Activated T-helper 2 cell treated with anti-CD3 and anti-CD28 coated beads, Interferon-gamma antibody, Interleukin-2, Interleukin-4, amounts not matched to agents 10 μg/mL and 5 μg/mL and 100 μg/mL, durations not matched to agents 14 hours and 24 hours and 36 hours (primary cell): Measurements from ENCODE around the gene ANK3. TPM values are rescaled to one million over a fixed set of nuclear protein-coding genes. Genes with fewer than 3 reads are reported as not detected.

Experiments used
- DNase-seq: peaks from one replicate; pipeline ENCODE4 v3.0.0; 2021; ENCODE audit warnings: low spot score
- H3K27ac Mint-ChIP-seq: one replicate; pipeline ENCODE4 v1.8.0; 2021; ENCODE audit warnings: mixed read lengths
- H3K27me3 Mint-ChIP-seq: one replicate; pipeline ENCODE4 v1.8.0; 2021; ENCODE audit warnings: low read depth, mixed read lengths
- H3K36me3 Mint-ChIP-seq: one replicate; pipeline ENCODE4 v1.8.0; 2021; ENCODE audit warnings: low read depth, mixed read lengths
- H3K4me1 Mint-ChIP-seq: one replicate; pipeline ENCODE4 v1.8.0; 2021; ENCODE audit warnings: low read depth, mixed read lengths
- H3K4me3 Mint-ChIP-seq: one replicate; pipeline ENCODE4 v1.8.0; 2021; ENCODE audit warnings: low read depth, mild to moderate bottlenecking, moderate library complexity, mixed read lengths
- H3K9me3 Mint-ChIP-seq: one replicate; pipeline ENCODE4 v1.8.0; 2021; ENCODE audit warnings: mixed read lengths
- intact Hi-C: fragments of 100-400 bp; cut with micrococcal nuclease; formaldehyde crosslinking; loops from one replicate; pipeline ENCODE4 v1.15.1; 2023
- total RNA-seq: library from RNA; stranded (reverse); gene quantifications from 2 replicates; pipeline ENCODE4 v1.2.3, GENCODE V29; 2022

The ANK3 gene
- total RNA-seq, 1 donor from 2014 or later, result 14.4 TPM

DNA sequence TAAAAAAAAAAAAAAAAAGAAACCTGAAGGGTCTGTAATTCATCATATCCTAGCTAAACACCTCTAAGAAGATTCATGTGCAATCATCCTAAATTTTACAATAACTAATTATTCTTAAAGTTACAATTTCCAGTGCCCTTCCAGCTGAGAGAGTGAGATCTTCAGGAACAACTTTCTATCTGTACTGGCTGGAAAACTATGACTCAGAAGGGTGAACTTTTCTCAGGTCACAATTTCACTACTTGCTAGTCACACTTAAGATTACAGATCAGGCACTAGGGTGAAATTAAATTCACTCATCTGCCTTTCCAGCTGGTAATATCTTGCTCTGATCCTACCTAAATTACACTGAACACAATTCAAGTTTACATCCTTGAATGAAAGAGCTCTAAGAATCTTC, 158.8 kb downstream of the ANK3 start:
- DNase-seq, result no peak
- Mint-ChIP-seq H3K9me3 (no peaks in the 10 kb centered on the region), H3K27ac (no peak overlapping the region), H3K27me3 (no peaks in the 10 kb centered on the region), H3K4me3 (no peak overlapping the region), H3K36me3 (no peaks in the 10 kb centered on the region), H3K4me1 (no peaks in the 10 kb centered on the region)
- intact Hi-C loops, result no loop called here

- Mint-ChIP-seq H3K4me3 (no peak overlapping the region), H3K27me3 (no peaks in the 10 kb centered on the region), H3K4me1 (no peaks in the 10 kb centered on the region), H3K9me3 (no peaks in the 10 kb centered on the region), H3K27ac (no peak overlapping the region), H3K36me3 (no peaks in the 10 kb centered on the region)
- no peak for DNase-seq
- intact Hi-C loops, result no loop called here
These were observed 165.5 kb downstream of the ANK3 start for GRCh38 chr10:60224066-60224705.

GRCh38 chr10:60222047-60222446, 167.6 kb downstream of the ANK3 start:
- Mint-ChIP-seq H3K27me3 (no peaks in the 10 kb centered on the region), H3K4me1 (no peaks in the 10 kb centered on the region), H3K36me3 (no peaks in the 10 kb centered on the region), H3K27ac (no peak overlapping the region), H3K4me3 (no peak overlapping the region), H3K9me3 (no peaks in the 10 kb centered on the region)
- intact Hi-C loops, result no loop called here
- no peak for DNase-seq

- H3K27ac Mint-ChIP-seq, result no peak overlapping the region
- peaks cover 24% of the 10 kb centered on the region for H3K4me1 Mint-ChIP-seq
- intact Hi-C loops, result no loop called here
- no peaks in the 10 kb centered on the region for H3K27me3 Mint-ChIP-seq
- DNase-seq, result no peak
- H3K36me3 Mint-ChIP-seq, result peaks cover 16% of the 10 kb centered on the region
- H3K9me3 Mint-ChIP-seq, result peaks cover 10% of the 10 kb centered on the region
- H3K4me3 Mint-ChIP-seq, result no peak overlapping the region
These were observed 177.5 kb downstream of the ANK3 start for GRCh38 chr10:60212195-60212594.

GRCh38 chr10:60209874-60210570, 179.7 kb downstream of the ANK3 start:
- Mint-ChIP-seq H3K4me1 (peaks cover 21% of the 10 kb centered on the region), H3K27ac (peak overlapping the region; percentile 8), H3K4me3 (peak overlapping the region; percentile 15), H3K36me3 (peaks cover 16% of the 10 kb centered on the region), H3K9me3 (peaks cover 10% of the 10 kb centered on the region), H3K27me3 (no peaks in the 10 kb centered on the region)
- intact Hi-C loops, result loop anchor here (2.0 kb wide), 1 partner anchor 583 kb away; no protein-coding TSS in a partner anchor
- DNase-seq, result no peak

DNA sequence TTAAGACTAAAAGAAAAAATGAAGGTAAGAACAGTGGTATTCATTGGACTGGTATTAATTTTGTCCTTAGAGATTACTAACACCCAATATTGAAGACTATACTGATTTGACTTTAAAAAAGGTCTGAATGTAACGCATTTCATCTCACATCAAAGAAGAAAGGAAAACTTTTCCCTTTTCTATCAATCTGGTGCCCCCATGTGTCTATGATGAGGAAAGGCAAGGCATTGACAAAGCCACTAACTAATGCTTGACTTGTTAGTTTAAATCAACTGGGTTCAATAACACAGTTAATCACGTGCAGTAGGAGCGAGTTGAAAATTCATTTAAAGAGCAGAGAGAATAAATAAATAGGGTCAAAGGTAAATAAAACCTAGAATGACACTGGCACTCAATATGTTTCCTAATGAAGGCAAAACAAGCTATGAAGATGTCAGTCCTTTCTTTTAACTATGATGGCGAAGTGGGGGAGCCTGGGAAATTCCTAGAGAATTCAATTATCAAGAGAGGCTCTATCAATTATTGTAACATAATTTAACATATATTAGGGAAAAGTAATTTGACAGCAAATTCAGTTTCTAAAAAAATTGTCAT, 180.9 kb downstream of the ANK3 start:
- H3K4me3 Mint-ChIP-seq, result no peak overlapping the region
- peaks cover 10% of the 10 kb centered on the region for H3K9me3 Mint-ChIP-seq
- H3K4me1 Mint-ChIP-seq, result peaks cover 19% of the 10 kb centered on the region
- H3K36me3 Mint-ChIP-seq, result peaks cover 16% of the 10 kb centered on the region
- intact Hi-C loops, result loop anchor here (1.0 to 2.0 kb wide), 2 partner anchors 94 to 582 kb away; no protein-coding TSS in a partner anchor
- no peak for DNase-seq
- H3K27me3 Mint-ChIP-seq, result no peaks in the 10 kb centered on the region
- no peak overlapping the region for H3K27ac Mint-ChIP-seq

DNA sequence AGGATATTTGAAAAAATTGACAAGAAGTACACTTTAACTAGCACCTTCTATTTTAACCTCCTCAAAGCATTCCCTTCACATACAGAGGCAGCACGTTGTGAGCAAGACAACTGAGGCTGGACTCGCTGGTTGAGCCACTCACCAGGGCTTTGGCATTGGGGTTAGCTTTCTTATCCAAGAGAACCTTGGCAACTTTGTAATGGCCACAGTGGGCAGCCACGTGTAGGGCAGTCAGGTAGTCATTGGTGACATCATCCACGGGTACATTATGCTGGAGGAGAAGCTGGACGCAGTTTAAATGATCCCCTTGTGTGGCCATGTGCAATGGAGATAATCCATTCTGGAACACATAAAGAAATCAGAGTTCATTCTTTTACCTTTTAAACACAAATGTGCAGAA, 181.8 kb downstream of the ANK3 start:
- DNase-seq, result no peak
- intact Hi-C loops, result loop anchor here (1.0 to 2.0 kb wide), 2 partner anchors 94 to 581 kb away; no protein-coding TSS in a partner anchor
- Mint-ChIP-seq H3K27me3 (no peaks in the 10 kb centered on the region), H3K9me3 (peaks cover 10% of the 10 kb centered on the region), H3K36me3 (peaks cover 16% of the 10 kb centered on the region), H3K4me3 (no peak overlapping the region), H3K4me1 (peaks cover 19% of the 10 kb centered on the region), H3K27ac (no peak overlapping the region)

- Mint-ChIP-seq H3K9me3 (peaks cover 3% of the 10 kb centered on the region), H3K27ac (no peak overlapping the region), H3K4me3 (no peak overlapping the region), H3K4me1 (peaks cover 14% of the 10 kb centered on the region), H3K36me3 (peaks cover 11% of the 10 kb centered on the region), H3K27me3 (no peaks in the 10 kb centered on the region)
- intact Hi-C loops, result no loop called here
- DNase-seq, result no peak
These were observed 182.9 kb downstream of the ANK3 start for GRCh38 chr10:60206735-60207134.

DNA sequence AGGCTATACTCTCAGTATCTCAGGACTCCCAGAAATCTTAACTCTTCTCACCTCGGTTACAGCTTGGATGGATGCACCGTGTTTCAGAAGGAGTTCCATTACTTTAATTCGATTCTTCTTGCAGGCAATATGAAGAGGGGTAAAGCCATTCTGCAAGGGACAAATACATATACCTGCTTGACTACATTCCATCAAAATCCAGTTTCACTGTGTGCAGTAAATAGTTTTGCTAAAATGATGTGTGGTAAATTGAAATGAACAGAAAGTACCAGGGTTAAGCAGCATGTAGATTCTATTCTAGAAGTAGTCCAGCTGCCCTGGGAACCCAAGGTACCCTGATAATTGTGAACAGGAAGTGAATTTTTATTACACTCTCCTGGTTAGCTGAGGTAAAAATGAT, 183.9 kb downstream of the ANK3 start:
- no peak overlapping the region for H3K27ac Mint-ChIP-seq
- intact Hi-C loops, result no loop called here

GRCh38 chr10:60203993-60204618, 185.6 kb downstream of the ANK3 start:
- no peak for DNase-seq
- Mint-ChIP-seq H3K4me3 (no peak overlapping the region), H3K27ac (no peak overlapping the region), H3K36me3 (no peaks in the 10 kb centered on the region), H3K4me1 (peaks cover 3% of the 10 kb centered on the region), H3K9me3 (no peaks in the 10 kb centered on the region), H3K27me3 (no peaks in the 10 kb centered on the region)
- intact Hi-C loops, result loop anchor here (1.0 kb wide), 1 partner anchor 230 kb away; no protein-coding TSS in a partner anchor

More for the DNA sequence above, 183.9 kb downstream of the ANK3 start:
- no peaks in the 10 kb centered on the region for H3K27me3 Mint-ChIP-seq
- peaks cover 6% of the 10 kb centered on the region for H3K36me3 Mint-ChIP-seq
- no peaks in the 10 kb centered on the region for H3K9me3 Mint-ChIP-seq
- H3K4me1 Mint-ChIP-seq, result peaks cover 9% of the 10 kb centered on the region
- DNase-seq, result no peak
- H3K4me3 Mint-ChIP-seq, result no peak overlapping the region

GRCh38 chr10:60200682-60201053, 189.0 kb downstream of the ANK3 start:
- DNase-seq, result no peak
- Mint-ChIP-seq H3K4me1 (no peaks in the 10 kb centered on the region), H3K27me3 (no peaks in the 10 kb centered on the region), H3K36me3 (no peaks in the 10 kb centered on the region), H3K27ac (no peak overlapping the region), H3K9me3 (no peaks in the 10 kb centered on the region), H3K4me3 (no peak overlapping the region)
- intact Hi-C loops, result no loop called here

DNA sequence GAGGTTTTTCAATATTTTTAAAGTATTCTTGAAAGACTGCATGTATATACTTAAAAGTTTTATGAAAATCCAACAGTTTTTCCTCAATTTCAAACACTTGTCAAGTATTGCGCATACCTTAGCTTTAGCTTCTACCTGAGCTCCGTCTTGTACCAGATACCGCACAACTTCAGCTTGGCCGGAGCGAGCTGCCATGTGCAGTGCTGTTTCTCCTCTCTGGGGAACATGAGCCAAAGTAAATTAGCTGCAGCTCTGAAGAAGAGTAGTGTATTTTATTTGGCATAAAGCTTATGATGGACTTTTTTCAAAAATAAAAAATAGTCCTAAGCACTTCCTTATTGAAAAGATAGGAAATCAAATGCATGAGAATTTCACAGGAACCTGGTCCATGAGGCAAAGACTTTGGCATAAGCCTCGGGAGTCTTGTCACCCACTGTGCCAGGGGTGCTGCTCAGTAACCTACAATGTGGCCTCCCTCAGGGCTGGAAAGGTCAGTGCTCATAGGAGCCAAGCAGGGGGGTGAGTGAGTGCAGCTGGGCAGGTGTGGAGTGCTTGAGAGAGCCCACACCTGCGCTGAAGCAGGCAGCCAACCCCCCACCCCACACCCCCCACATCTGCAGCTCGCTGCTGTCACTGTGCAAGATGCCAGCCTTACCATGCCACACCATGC, 189.5 kb downstream of the ANK3 start:
- no peaks in the 10 kb centered on the region for H3K27me3 Mint-ChIP-seq
- no peaks in the 10 kb centered on the region for H3K9me3 Mint-ChIP-seq
- no peak overlapping the region for H3K27ac Mint-ChIP-seq
- intact Hi-C loops, result no loop called here
- H3K36me3 Mint-ChIP-seq, result no peaks in the 10 kb centered on the region
- H3K4me3 Mint-ChIP-seq, result no peak overlapping the region
- no peak for DNase-seq
- H3K4me1 Mint-ChIP-seq, result no peaks in the 10 kb centered on the region
